SK-N-SH (cell line): ENCODE data around the gene NPDC1.

Experiments
- EZH2phosphoT487 ChIP-seq: fragments of 200-600 bp; sonication (generic); IDR thresholded peaks from 2 replicates; pipeline ENCODE4 v1.6.1; 2017; ENCODE audit warnings: low read depth, mixed run types, mild to moderate bottlenecking, antibody characterized with exemption, moderate library complexity, borderline replicate concordance
- FOXJ3 ChIP-seq: sonication (generic); formaldehyde crosslinking; IDR thresholded peaks from 2 replicates; pipeline ENCODE4 v1.5.1; 2020; ENCODE audit warnings: mild to moderate bottlenecking, missing genetic modification reagents
- MXI1 ChIP-seq: IDR thresholded peaks from 2 replicates; pipeline ENCODE4 v1.6.1; 2012; ENCODE audit warnings: mild to moderate bottlenecking, low read depth, low read length, improper control_type of control experiment
- TCF12 ChIP-seq: IDR thresholded peaks from 2 replicates; pipeline ENCODE4 v1.4.0; 2012
- YY1 ChIP-seq: IDR thresholded peaks from 2 replicates; pipeline ENCODE4 v1.4.0; 2012; ENCODE audit warnings: low read depth, mild to moderate bottlenecking
- TF ChIP-seq, protein P1 (sequence below): IDR thresholded peaks from 2 replicates; pipeline ENCODE4 v1.4.0; 2012; ENCODE audit warnings: low read depth
- TF ChIP-seq, protein P2 (sequence below): fragments of 200-600 bp; sonication (generic); IDR thresholded peaks from 2 replicates; pipeline ENCODE4 v1.6.1; 2017; ENCODE audit warnings: antibody characterized with exemption, mild to moderate bottlenecking, moderate library complexity

DNA sequence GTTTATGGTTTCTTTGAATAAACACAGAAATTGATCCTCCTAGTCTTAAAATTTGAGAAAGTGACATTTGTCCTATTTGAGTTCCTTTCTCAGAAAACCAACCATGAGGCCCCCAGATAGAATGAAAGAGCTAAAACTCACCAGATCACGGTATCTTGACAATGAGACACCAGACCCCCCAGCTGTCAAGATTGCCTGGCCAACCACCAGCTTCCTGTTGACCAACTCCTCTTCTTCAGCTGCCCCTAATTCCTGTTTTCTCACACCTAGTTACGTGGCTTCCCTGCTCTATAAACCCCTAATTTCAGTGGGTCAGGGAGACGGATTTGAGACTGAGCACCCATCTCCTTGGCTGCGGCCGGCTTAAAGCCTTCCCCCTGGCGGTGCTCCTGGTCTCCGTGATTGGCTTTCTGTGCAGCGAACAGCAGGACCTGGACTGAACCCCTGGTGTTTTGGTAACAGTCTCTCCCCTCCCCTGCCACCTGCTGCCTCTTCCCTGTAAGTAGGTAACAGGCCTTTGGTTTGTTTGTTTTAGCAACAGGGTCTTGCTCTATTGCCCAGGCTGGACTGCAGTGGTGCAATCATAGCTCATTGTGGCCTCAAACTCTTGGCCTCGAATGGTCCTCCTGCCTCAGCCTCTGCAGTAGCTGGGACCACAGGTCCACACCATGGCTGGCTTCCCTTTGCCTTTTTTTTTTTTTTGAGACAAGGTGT, 12.7 kb upstream of the NPDC1 start:
- TF ChIP-seq, protein P1, sequence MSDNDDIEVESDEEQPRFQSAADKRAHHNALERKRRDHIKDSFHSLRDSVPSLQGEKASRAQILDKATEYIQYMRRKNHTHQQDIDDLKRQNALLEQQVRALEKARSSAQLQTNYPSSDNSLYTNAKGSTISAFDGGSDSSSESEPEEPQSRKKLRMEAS, result no peak
- TF ChIP-seq, protein P2, sequence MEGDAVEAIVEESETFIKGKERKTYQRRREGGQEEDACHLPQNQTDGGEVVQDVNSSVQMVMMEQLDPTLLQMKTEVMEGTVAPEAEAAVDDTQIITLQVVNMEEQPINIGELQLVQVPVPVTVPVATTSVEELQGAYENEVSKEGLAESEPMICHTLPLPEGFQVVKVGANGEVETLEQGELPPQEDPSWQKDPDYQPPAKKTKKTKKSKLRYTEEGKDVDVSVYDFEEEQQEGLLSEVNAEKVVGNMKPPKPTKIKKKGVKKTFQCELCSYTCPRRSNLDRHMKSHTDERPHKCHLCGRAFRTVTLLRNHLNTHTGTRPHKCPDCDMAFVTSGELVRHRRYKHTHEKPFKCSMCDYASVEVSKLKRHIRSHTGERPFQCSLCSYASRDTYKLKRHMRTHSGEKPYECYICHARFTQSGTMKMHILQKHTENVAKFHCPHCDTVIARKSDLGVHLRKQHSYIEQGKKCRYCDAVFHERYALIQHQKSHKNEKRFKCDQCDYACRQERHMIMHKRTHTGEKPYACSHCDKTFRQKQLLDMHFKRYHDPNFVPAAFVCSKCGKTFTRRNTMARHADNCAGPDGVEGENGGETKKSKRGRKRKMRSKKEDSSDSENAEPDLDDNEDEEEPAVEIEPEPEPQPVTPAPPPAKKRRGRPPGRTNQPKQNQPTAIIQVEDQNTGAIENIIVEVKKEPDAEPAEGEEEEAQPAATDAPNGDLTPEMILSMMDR, result no peak
- TF ChIP-seq YY1 (no peak), MXI1 (no peak), FOXJ3 (CRISPR knock-in tag) (no peak), TCF12 (no peak), EZH2phosphoT487 (no peak)
